Ishikawa (cell line): ENCODE data around the gene KLHL24.
A peak's percentile ranks its signal among the peaks of the same experiment; 100 is the strongest.

Source experiments
- CEBPB ChIP-seq: IDR thresholded peaks from 2 replicates; pipeline ENCODE4 v1.6.1; 2012
- CREB1 ChIP-seq: IDR thresholded peaks from 2 replicates; pipeline ENCODE4 v1.6.1; 2012; ENCODE audit warnings: low read depth
- EGR1 ChIP-seq: IDR thresholded peaks from 2 replicates; pipeline ENCODE4 v1.6.1; 2012
- EP300 ChIP-seq: IDR thresholded peaks from 2 replicates; pipeline ENCODE4 v1.6.1; 2012; ENCODE audit warnings: borderline replicate concordance
- FOXM1 ChIP-seq: IDR thresholded peaks from 2 replicates; pipeline ENCODE4 v1.6.1; 2012; ENCODE audit warnings: low read depth, borderline replicate concordance
- MAX ChIP-seq: IDR thresholded peaks from 2 replicates; pipeline ENCODE4 v1.6.1; 2012
- NFIC ChIP-seq: IDR thresholded peaks from 2 replicates; pipeline ENCODE4 v1.6.1; 2012
- RAD21 ChIP-seq: IDR thresholded peaks from 2 replicates; pipeline ENCODE4 v1.6.1; 2012; ENCODE audit warnings: low read depth
- REST ChIP-seq: IDR thresholded peaks from 2 replicates; pipeline ENCODE4 v1.6.1; 2012; ENCODE audit warnings: low read depth, mild to moderate bottlenecking
- TAF1 ChIP-seq: IDR thresholded peaks from 2 replicates; pipeline ENCODE4 v1.6.1; 2012; ENCODE audit warnings: low read depth, mild to moderate bottlenecking
- TCF12 ChIP-seq: IDR thresholded peaks from 2 replicates; pipeline ENCODE4 v1.6.1; 2012; ENCODE audit warnings: low read depth
- TEAD4 ChIP-seq: IDR thresholded peaks from 2 replicates; pipeline ENCODE4 v1.6.1; 2012
- YY1 ChIP-seq: IDR thresholded peaks from 2 replicates; pipeline ENCODE4 v1.6.1; 2012; ENCODE audit warnings: low read depth
- ZBTB7A ChIP-seq: IDR thresholded peaks from 2 replicates; pipeline ENCODE4 v1.6.1; 2012; ENCODE audit warnings: low read depth
- TF ChIP-seq, protein P1 (sequence below): IDR thresholded peaks from 2 replicates; pipeline ENCODE4 v1.6.1; 2012

Gene KLHL24

GRCh38 chr3:183626877-183627594, 8.4 kb upstream of the KLHL24 start:
- TF ChIP-seq CEBPB (0 out of 2 replicates have a peak, but pooled peaks have one; percentile 19), RAD21 (no peak)

DNA sequence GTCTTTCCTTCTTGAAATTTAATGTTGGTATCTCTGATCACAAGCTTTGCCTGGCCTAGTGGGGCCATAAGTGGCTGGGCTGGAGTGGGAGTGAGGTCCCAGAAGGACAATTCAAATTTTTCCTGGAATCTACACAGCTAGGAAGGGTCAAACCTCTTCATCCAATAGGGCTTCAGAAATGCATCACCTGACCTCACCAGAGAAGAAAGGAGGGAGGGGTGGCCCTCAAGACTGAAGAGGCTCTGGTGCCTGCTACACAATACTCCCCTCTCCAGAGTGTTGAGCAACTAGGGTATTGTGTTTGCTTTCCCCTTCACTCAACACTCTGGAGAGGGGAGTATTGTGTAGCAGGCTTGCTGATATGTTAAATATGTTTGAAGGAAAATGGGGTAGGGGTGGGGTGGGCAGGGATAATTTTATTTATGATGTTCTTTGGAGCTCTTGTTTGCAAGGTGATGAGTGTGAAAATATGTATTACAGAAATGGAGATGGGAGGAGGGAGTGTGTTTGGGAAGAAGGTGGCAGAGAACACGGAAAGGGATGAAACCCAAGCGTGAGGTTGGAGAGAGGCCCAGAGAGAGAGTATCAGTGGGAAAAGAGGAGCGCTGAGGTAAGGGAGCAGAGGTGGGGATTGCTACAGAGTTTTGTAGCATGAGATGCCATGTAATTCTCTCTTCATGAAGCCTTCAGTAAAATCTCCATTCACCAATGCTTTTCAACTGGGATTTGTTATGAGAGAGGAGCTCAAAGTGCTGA, 5.7 kb upstream of the KLHL24 start:
- TF ChIP-seq EGR1, result no peak
- TF ChIP-seq, protein P1, sequence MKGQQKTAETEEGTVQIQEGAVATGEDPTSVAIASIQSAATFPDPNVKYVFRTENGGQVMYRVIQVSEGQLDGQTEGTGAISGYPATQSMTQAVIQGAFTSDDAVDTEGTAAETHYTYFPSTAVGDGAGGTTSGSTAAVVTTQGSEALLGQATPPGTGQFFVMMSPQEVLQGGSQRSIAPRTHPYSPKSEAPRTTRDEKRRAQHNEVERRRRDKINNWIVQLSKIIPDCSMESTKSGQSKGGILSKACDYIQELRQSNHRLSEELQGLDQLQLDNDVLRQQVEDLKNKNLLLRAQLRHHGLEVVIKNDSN, result peak; percentile 87

DNA sequence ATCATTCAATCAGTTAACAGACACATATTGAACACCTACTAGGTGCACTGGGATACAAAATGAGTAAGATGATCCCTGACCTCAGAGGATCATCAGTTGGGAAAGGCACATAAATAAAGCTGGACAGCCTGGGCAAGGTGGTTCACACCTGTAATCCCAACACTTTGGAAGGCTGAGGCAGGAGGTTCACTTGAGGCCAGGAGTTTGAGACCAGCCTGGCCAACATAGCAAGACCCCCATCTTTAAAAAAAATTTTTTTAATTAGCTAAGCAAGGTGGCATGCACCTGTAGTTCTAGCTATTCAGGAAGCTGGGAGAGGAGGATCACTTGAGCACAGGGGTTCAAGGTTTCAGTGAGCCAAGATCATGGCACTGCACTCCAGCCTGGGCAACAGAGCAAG, 3.7 kb upstream of the KLHL24 start:
- TF ChIP-seq TCF12 (no peak), TAF1 (no peak), ZBTB7A (no peak), FOXM1 (no peak), TEAD4 (no peak), CEBPB (no peak), EGR1 (no peak), EP300 (no peak), YY1 (no peak)
- TF ChIP-seq, protein P1, result no peak

GRCh38 chr3:183634707-183635106, 716 bp upstream of the KLHL24 start:
- TF ChIP-seq CEBPB (no peak), YY1 (no peak), TAF1 (no peak), MAX (no peak), TEAD4 (no peak), EP300 (no peak), TCF12 (no peak), REST (no peak), CREB1 (no peak)

DNA sequence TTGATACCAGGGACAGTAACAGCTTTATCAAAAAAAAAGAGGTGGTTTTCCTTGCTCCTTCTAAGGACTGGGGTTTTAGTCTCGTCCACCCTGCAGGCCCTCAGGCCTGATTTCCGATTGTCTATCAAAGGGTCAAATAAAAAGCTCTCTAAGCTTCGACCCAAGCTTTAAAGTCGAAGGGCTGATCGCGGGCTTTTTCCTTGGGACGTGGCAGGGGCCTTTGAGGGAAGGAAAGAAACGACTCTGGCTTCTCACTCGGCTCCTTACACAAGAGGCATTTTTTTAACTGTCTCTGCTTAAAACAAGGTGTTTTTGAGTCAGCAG, 354 bp upstream of the KLHL24 start:
- TF ChIP-seq ZBTB7A, result no peak
- TF ChIP-seq YY1, result no peak
- no peak for TF ChIP-seq TEAD4
- no peak for TF ChIP-seq MAX
- no peak for TF ChIP-seq RAD21
- TF ChIP-seq EP300, result no peak
- TF ChIP-seq CEBPB, result no peak
- no peak for TF ChIP-seq CREB1
- no peak for TF ChIP-seq NFIC
- no peak for TF ChIP-seq REST
- TF ChIP-seq EGR1, result no peak

DNA sequence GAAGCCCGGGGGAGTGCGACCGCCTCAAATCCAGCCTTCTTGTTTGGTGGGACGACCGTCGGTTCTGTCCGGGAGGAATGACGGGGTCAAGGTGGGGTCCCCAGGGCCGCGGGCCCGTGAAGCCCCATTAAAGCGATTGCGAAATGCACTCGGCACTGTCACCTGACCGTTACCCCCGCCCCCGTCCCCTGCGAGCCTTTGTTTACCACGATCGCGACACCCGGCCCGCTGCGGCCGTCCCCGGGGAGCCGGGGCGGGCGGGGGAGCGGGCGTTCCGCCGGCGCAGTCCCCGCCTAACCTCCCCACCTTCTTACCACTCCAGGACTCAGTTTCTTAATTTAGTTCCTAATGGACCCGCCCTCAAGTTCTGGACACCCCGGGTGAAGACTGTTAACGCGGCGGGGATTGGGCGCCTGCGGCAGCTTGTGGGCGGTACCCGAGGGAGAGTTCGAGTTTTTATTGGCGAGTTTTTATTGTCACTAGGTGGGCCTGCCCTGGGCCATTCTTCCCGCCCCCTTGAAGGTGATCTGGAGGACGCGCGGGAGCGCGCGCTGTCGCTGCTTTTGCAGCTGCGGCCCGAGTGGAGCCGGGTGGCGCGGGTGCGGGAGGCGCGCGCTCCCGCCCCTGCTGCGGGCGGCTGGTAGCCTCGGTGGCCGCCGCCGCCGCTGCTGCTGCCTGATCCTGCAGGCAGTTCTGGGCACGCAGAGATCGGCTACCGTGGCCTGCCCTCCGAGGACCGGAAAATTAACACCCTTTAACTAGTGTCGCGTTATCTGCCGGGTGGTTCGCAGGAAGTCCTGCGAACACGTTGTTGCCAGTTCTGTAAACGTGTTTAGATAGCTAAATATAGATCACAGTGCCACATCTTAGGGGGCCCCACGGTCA, 1.0 kb downstream of the KLHL24 start:
- TF ChIP-seq MAX, result peak; percentile 80
- no peak for TF ChIP-seq YY1
- TF ChIP-seq TCF12, result peak; percentile 45
- TF ChIP-seq EGR1, result no peak; the same call in 1 of the 2 replicates
- TF ChIP-seq NFIC, result no peak; the same call in 1 of the 2 replicates
- no peak for TF ChIP-seq RAD21
- no peak for TF ChIP-seq REST
- TF ChIP-seq ZBTB7A, result peak; percentile 83; the same call in 1 of the 2 replicates
- 0 out of 2 replicates have a peak, but pooled peaks have one; percentile 19 for TF ChIP-seq TEAD4
- no peak; the same call in 1 of the 2 replicates for TF ChIP-seq EP300
- peak; percentile 99 for TF ChIP-seq CEBPB
- peak; percentile 27; the same call in 1 of the 2 replicates for TF ChIP-seq TAF1
- TF ChIP-seq FOXM1, result no peak
- TF ChIP-seq, protein P1, result peak; percentile 91
- peak; percentile 39; the same call in 1 of the 2 replicates for TF ChIP-seq CREB1
